GM21526 (cell line): ENCODE data around the gene DND1.
A peak's percentile ranks its signal among the peaks of the same experiment; 100 is the strongest.
"Not testable (repeated sequence)": the region's sequence is repeated elsewhere in the genome, so short reads cannot be mapped to it uniquely, and the experiment has no call there.

ENCODE experiments used
- ATAC-seq: cut with Tn5 transposase; IDR thresholded peaks from one replicate; pipeline ENCODE4 v1.9.1; 2021; ENCODE audit warnings: moderate library complexity; ENCODE audit not compliant: unreplicated experiment, low FRiP score

The DND1 gene

GRCh38 chr5:140673187-140673976 is at the start of gene DND1:
TSS of gene DND1 (minus strand) at chr5:140673576. CDS start at chr5:140673542, 34 bp downstream.
- ATAC-seq = no peak

- not testable (repeated sequence) for ATAC-seq
Measured at GRCh38 chr5:140721395-140721794, 48.0 kb upstream of the DND1 start.

DNA sequence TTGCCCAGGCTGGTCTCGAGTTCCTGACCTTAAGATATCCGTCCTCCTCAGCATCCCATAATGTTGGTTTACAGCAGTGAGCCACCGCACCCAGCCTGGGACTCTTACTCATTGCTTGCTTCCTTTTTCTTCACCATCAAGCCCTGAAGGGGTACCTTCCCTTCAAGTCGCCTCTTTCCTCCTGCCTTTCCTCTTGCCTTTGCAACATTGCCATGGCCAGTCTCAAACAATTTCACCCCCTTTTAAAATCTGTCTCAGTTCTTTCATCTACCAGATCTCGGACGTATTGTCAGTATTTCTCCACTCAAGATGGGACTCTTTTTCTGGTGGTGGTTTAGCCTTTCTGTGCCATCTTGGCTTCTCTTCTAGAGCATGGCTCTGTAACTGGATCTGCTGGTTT is 47.4 kb upstream of the DND1 start:
- ATAC-seq = not testable (repeated sequence)

DNA sequence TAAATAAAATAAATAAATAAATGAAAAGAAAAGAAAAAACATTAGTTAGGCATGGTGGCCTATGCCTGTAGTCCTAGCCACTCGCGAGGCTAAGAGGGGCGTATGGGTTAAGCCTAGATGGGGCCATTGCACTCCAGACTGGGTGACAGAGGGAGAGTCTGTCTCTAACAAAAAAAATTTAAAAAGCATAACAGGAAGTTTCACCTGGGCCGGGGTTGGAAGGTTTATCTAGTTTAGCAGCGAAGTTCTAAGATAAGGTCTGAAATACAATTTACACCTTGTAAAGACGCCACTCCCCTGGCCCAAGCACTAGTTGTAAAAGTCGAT is 44.9 kb upstream of the DND1 start:
- ATAC-seq = no peak

DNA sequence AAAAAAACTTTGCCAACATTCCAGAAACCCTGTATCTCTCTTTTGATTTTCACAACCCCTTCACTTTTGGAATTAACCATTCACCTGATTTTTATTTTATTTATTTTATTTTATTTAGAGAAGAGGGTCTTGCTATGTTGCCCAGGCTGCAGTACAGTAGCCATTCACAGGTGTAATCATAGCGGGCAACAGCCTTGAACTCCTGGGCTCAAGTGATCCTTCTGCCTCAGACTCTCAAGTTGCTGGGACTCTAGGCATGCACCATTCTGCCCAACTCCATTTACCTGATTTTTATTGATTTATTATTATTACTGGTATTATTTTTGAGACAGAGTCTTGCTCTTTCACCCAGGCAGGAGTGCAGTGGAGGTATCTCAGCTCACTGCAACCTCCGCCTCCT is 42.9 kb upstream of the DND1 start:
- ATAC-seq = not testable (repeated sequence)

- no peak for ATAC-seq
Measured at GRCh38 chr5:140713562-140714094, 40.3 kb upstream of the DND1 start.

DNA sequence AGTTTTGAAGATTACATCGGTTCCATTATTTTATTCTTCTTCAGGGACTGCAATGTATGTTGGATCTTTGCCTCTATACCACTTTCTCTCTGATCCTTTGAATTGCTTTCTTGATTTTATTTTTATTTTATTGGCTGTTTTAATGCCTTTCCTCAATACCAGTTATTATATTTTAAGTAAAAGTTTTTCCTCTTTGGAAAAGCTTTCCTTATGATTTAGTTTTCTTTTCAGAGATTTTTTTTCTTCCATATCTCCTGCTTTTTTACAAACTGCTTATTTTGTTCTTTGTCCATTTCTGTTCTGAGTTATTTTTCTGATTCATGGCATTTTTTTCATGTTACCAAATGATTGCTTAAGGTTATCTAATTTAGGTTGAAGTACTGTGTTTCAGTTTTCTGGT is 38.4 kb upstream of the DND1 start:
- ATAC-seq = no peak

- ATAC-seq = peak; percentile 89
Measured at GRCh38 chr5:140710899-140711552, 37.6 kb upstream of the DND1 start.

DNA sequence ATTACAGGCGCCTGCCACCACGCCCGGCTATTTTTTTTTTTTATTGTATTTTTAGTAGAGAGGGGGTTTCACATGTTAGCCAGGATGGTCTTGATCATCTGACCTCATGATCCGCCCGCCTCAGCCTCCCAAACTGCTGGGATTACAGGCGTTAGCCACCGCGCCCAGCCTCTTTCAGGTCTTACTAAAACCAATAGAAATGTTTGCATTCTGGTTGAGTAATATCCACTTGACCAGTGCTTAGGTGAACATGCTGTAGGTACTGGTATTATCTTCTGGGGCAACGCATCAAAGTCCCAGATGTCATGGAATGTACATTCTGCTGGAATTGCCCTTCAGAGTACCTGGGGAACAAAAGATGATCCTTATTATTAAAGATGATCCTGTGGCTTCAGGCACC is 35.4 kb upstream of the DND1 start:
- ATAC-seq = not testable (repeated sequence)

DNA sequence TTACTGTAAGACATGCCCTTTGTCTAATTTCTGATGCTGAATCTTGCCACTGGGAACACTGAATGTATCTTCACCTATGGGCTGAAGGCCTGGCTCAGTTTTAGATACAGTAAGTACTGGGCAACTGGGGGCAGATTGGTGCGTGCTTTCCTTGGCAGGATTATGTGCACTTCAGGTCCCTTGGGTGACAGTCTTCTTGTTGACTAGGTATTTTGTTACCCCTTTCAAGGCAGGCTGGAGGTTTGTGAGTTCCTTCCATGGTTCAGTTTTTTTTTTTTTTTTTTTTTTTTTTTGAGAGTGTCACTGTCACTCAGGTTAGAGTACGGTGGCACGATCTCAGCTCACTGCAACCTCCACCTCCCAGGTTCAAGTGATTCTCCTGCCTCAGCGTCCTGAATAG is 34.4 kb upstream of the DND1 start:
- ATAC-seq = no peak

- ATAC-seq = peak; percentile 86
Measured at GRCh38 chr5:140700177-140701144, 27.1 kb upstream of the DND1 start, which contains the start of gene ZMAT2. TSS of gene ZMAT2 (plus strand) at chr5:140700447. CDS start at chr5:140700461, 14 bp downstream.

DNA sequence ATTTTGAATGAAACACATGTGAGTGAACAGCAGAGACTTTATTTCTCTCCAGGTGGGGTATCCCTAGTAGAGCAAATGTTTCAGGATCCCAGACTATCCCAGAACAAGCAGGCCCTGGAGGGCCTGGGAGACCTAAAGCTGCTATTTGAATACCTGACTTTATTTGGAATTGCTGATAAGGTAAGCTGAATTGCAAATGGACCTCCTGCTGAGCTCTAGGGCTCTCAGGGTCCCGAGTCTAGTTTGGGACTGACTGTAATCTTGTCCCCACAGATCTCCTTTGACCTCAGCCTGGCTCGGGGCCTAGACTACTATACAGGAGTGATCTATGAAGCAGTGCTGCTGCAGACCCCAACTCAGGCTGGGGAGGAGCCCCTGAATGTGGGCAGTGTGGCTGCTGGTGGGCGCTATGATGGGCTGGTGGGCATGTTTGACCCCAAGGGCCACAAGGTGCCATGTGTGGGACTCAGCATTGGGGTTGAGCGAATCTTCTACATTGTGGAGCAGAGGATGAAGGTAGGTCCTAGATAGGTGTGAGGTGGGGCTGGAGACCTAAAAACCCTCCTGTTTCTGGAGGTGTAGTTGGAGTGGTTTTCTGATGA is 23.6 kb upstream of the DND1 start:
- ATAC-seq = no peak

- ATAC-seq = no peak
Measured at GRCh38 chr5:140694276-140694675, 20.9 kb upstream of the DND1 start.

GRCh38 chr5:140690941-140691924 is 17.9 kb upstream of the DND1 start, which contains the start of the genes HARS1 and HARS2:
TSS of gene HARS1 (minus strand) at chr5:140691370. CDS start at chr5:140691304, 66 bp downstream.
TSS of gene HARS2 (plus strand) at chr5:140691455. CDS start at chr5:140691649, 194 bp downstream.
- ATAC-seq = peak; percentile 96

- ATAC-seq = no peak
Measured at GRCh38 chr5:140690376-140690932, 17.1 kb upstream of the DND1 start.

DNA sequence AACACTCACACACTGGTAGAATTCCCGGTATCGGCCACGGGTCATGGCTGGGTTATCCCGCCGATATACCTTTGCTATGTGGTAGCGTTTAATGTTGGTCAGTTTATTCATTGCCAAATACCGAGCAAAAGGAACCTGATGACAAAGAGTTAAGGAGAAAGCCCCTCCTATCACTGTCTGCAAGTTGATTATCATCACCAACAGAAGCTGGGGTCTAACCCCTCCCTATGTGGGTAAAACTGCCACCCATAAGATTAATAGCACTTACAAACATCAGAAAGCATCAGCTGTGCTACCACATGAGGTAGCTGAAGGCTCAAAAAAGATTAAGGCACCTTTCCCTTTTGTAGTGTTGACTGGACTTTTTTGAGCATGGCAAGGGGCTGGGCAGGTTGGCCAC is 5.6 kb upstream of the DND1 start:
- ATAC-seq = no peak

DNA sequence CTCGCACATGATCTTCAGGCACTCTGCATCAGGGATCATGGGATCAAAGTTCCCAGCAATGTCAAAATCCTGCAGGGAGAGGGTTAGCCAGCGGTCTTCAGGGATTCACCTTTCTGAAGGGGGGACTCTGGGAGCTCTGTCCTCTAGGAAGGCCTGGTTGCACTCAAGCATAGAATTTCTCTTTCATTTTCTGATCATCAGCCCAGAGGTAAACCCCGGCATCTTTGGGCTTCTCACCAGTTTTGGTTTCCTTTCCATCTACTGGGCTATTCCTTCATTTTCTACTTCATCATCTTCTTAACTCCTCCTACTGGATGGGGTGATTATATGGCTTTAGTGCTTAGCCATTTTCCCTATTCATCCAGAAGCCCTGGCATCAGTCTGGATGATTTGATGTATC is 4.6 kb upstream of the DND1 start:
- no peak for ATAC-seq

DNA sequence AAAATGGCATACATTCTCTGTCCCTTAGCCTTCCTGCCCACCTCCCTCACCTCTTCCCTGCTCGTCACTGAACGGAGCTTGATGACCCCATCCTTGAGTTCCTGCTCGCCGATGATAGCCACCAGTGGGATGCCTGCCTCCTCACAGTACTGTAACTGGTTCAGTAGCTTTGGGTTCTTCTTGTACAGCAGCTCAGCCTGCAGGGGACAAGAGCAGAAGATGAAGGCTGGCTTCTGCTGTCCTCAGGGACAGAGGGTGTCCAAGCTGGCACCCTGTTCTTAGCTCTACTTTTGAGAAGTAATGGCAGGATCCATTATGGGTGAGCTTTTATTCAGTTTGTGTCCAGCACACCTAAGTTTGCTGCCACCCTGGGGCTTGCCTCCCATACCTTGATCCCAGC is 1.3 kb upstream of the DND1 start:
- ATAC-seq = no peak

GRCh38 chr5:140674211-140674610 is 835 bp upstream of the DND1 start:
- ATAC-seq = no peak
